Chondrocyte (in vitro differentiated cells): Measurements from ENCODE around the gene PTPRK. TPM values are rescaled to one million over a fixed set of nuclear protein-coding genes. Genes with fewer than 3 reads are reported as not detected.

Source experiments
- DNase-seq: peaks from one replicate; pipeline ENCODE4 v3.0.0; 2021; ENCODE audit warnings: mixed read lengths, low spot score
- H3K27ac Mint-ChIP-seq: one replicate; pipeline ENCODE4 v1.8.0; 2021; ENCODE audit warnings: mild to moderate bottlenecking, moderate library complexity, mixed read lengths; ENCODE audit not compliant: unreplicated experiment
- H3K27me3 Mint-ChIP-seq: 2 replicates; pipeline ENCODE4 v1.8.0; 2021; ENCODE audit warnings: low read depth, mixed read lengths
- H3K36me3 Mint-ChIP-seq: 2 replicates; pipeline ENCODE4 v1.8.0; 2021; ENCODE audit warnings: low read depth, mixed read lengths
- H3K4me1 Mint-ChIP-seq: 2 replicates; pipeline ENCODE4 v1.8.0; 2021; ENCODE audit warnings: low read depth, mild to moderate bottlenecking, mixed read lengths
- H3K4me3 Mint-ChIP-seq: one replicate; pipeline ENCODE4 v1.8.0; 2021; ENCODE audit warnings: mild to moderate bottlenecking, moderate library complexity, mixed read lengths; ENCODE audit not compliant: unreplicated experiment
- H3K9me3 Mint-ChIP-seq: 2 replicates; pipeline ENCODE4 v1.8.0; 2021; ENCODE audit warnings: low read depth, mixed read lengths
- CTCF ChIP-seq: fragments of 200-600 bp; sonication (generic); IDR thresholded peaks from 2 replicates; pipeline ENCODE4 v1.5.0; 2021; ENCODE audit warnings: antibody characterized with exemption, mild to moderate bottlenecking, moderate library complexity
- total RNA-seq: library from RNA; stranded (reverse); gene quantifications from 3 replicates; pipeline ENCODE4 v1.2.1, GENCODE V29; 2021

Gene PTPRK
- total RNA-seq, 1 donor from 2014 or later = 63.3 TPM

- no peak overlapping the region for H3K27ac Mint-ChIP-seq
- peaks cover 3% of the 10 kb centered on the region for H3K9me3 Mint-ChIP-seq
- H3K27me3 Mint-ChIP-seq = no peaks in the 10 kb centered on the region
- TF ChIP-seq CTCF = no peak
- no peak overlapping the region for H3K4me3 Mint-ChIP-seq
- H3K4me1 Mint-ChIP-seq = peaks cover 19% of the 10 kb centered on the region
- H3K36me3 Mint-ChIP-seq = peaks cover 11% of the 10 kb centered on the region
- DNase-seq = no peak
Measured at GRCh38 chr6:128039543-128039942, 480.9 kb downstream of the PTPRK start.

GRCh38 chr6:128036808-128037570, 483.4 kb downstream of the PTPRK start:
- Mint-ChIP-seq H3K4me3 (no peak overlapping the region), H3K4me1 (peaks cover 19% of the 10 kb centered on the region)
- no peak for DNase-seq

GRCh38 chr6:128033156-128033555, 487.2 kb downstream of the PTPRK start:
- peaks cover 2% of the 10 kb centered on the region for H3K36me3 Mint-ChIP-seq
- no peaks in the 10 kb centered on the region for H3K9me3 Mint-ChIP-seq
- no peak overlapping the region for H3K4me3 Mint-ChIP-seq
- no peak for TF ChIP-seq CTCF
- H3K27ac Mint-ChIP-seq = no peak overlapping the region
- H3K4me1 Mint-ChIP-seq = peaks cover 18% of the 10 kb centered on the region
- no peaks in the 10 kb centered on the region for H3K27me3 Mint-ChIP-seq
- DNase-seq = no peak

More at GRCh38 chr6:128036808-128037570, 483.4 kb downstream of the PTPRK start:
- H3K36me3 Mint-ChIP-seq = peaks cover 3% of the 10 kb centered on the region
- H3K9me3 Mint-ChIP-seq = no peaks in the 10 kb centered on the region
- H3K27ac Mint-ChIP-seq = no peak overlapping the region
- H3K27me3 Mint-ChIP-seq = no peaks in the 10 kb centered on the region
- no peak for TF ChIP-seq CTCF

- Mint-ChIP-seq H3K27ac (no peak overlapping the region), H3K9me3 (no peaks in the 10 kb centered on the region), H3K36me3 (peaks cover 2% of the 10 kb centered on the region), H3K27me3 (no peaks in the 10 kb centered on the region), H3K4me3 (no peak overlapping the region), H3K4me1 (peaks cover 10% of the 10 kb centered on the region)
- no peak for DNase-seq
- no peak for TF ChIP-seq CTCF
Measured at GRCh38 chr6:128032042-128032441, 488.4 kb downstream of the PTPRK start.

- Mint-ChIP-seq H3K36me3 (no peaks in the 10 kb centered on the region), H3K4me3 (no peak overlapping the region), H3K9me3 (no peaks in the 10 kb centered on the region), H3K27me3 (no peaks in the 10 kb centered on the region), H3K27ac (no peak overlapping the region), H3K4me1 (peaks cover 8% of the 10 kb centered on the region)
- no peak for DNase-seq
- no peak for TF ChIP-seq CTCF
Measured at GRCh38 chr6:128029826-128030225, 490.6 kb downstream of the PTPRK start.
